LNCAP (cell line): ENCODE measurements around the gene ZNF385C.

Source experiments
- CTCF ChIP-seq: fragments of 450-650 bp; IDR thresholded peaks from 2 replicates; pipeline ENCODE4 v1.5.1; 2017; ENCODE audit warnings: mild to moderate bottlenecking

Gene ZNF385C

GRCh38 chr17:42052346-42052877 lies 45.9 kb downstream of the ZNF385C start:
- no peak for TF ChIP-seq CTCF

DNA sequence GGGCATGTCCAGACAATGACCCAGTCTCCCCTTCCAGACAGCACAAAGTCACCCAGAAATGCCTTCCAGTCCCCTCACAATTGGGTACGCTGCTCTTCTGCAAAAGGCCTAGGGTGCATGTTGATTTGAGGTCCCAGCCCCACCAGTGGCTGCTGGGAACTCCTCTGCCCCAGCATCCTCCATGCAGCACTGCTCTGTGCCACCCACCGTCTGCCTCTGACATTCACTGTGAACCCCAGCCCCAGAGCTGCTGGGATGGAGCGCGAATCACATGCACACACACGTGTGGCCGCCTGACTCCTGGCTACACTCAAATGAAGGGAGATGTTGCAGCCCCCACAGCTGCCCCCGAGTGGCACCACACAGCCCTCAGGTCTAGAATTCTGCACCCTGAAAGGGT lies 46.6 kb downstream of the ZNF385C start:
- no peak for TF ChIP-seq CTCF

GRCh38 chr17:42051013-42051400 lies 47.3 kb downstream of the ZNF385C start:
- TF ChIP-seq CTCF: no peak

- peak; percentile 53 for TF ChIP-seq CTCF
These were observed 47.8 kb downstream of the ZNF385C start, which contains the start of gene C17orf113 for GRCh38 chr17:42050393-42051012. Gene C17orf113 (minus strand): TSS chr17:42050601. CDS start chr17:42043376, 7,225 bp downstream.

- no peak for TF ChIP-seq CTCF
These were observed 48.4 kb downstream of the ZNF385C start for GRCh38 chr17:42049834-42050392.

GRCh38 chr17:42047343-42047742 lies 50.9 kb downstream of the ZNF385C start:
- TF ChIP-seq CTCF: no peak

DNA sequence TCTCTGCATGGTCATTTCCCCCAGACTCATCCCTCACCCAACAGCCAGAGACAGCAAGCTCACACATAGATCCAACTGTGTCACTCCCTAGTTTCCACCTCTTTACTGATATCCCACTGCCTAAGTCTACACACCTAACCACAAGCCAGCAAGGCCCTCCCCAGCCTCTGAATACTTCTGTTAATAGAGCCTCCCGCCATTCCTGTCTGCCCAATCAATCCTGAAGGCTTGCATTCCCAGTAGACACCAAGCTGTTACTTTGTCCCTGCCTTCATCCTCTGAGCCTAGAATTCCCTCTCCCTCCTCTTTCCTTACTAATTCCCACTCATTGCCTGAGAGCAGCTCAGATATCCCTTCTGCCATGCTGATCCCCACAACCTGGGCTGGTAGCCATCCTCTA lies 52.6 kb downstream of the ZNF385C start:
- TF ChIP-seq CTCF: no peak
